ENCODE results near the gene GCGR. TPM values are rescaled to one million over a fixed set of nuclear protein-coding genes. Genes with fewer than 3 reads are reported as not detected.

The GCGR gene
- total RNA-seq, 4 donors from 2014 or later: 0.16 to 0.71 (median 0.47) TPM

- TF ChIP-seq, protein P1, sequence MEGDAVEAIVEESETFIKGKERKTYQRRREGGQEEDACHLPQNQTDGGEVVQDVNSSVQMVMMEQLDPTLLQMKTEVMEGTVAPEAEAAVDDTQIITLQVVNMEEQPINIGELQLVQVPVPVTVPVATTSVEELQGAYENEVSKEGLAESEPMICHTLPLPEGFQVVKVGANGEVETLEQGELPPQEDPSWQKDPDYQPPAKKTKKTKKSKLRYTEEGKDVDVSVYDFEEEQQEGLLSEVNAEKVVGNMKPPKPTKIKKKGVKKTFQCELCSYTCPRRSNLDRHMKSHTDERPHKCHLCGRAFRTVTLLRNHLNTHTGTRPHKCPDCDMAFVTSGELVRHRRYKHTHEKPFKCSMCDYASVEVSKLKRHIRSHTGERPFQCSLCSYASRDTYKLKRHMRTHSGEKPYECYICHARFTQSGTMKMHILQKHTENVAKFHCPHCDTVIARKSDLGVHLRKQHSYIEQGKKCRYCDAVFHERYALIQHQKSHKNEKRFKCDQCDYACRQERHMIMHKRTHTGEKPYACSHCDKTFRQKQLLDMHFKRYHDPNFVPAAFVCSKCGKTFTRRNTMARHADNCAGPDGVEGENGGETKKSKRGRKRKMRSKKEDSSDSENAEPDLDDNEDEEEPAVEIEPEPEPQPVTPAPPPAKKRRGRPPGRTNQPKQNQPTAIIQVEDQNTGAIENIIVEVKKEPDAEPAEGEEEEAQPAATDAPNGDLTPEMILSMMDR (IDR thresholded peaks at IDR 0.05): no peak
- no peak for TF ChIP-seq POLR2A (IDR thresholded peaks at IDR 0.05)
- H3K4me3 ChIP-seq (ENCODE audit: low read depth, poor library complexity, severe bottlenecking): no peak overlapping the region
- 82 to 84% methylated on average over 11 of the region's 11 CpGs for WGBS, 2 donors
- no peak for DNase-seq (ENCODE audit: low spot score in 2 of 2)
- intact Hi-C loops (cut with DNase I; ENCODE audit: low total_unique reads): no loop called here
These were observed 38.4 kb downstream of the GCGR start for GRCh38 chr17:81842378-81842724.

DNA sequence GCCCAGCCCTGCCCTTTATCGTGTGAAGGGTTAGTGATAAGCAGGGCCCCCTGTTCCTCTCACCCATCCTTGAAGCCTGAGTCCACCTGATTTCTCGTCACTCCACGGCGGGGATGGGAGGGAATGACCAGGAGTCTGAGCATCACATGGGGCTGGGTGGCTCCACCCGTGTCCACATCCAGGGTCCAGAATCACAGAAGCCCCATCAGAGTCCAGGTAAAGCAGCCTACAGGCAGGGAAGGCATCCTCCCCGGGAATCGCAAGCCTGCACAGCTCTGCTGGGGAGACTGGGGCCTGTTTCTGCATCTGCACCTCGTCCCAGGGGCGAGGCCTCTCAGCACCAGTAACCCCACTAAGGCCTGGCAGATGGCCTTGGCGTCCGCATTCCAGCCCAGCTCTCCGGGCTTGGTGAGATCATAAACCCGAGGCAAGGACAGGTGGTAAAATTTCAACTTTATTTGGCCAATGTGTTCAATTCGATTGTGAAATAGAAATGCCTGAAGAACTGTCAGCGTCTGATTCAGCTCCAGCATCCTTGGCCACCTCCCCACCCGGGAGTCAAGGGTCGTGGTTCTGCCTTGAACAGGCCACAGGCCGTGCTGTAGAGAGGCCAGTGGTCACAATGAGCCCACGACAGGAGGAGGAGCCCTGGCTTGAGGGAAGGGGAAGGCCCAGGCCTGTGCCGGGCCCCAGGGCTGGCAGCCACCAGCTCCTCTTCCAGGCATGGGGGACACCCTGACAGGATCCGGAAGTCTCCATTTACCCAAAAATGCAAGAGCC, 39.0 kb downstream of the GCGR start:
- WGBS, 2 donors: 54 to 68% methylated on average over 21 of the region's 21 CpGs
- no peak overlapping the region for H3K4me3 ChIP-seq (ENCODE audit: low read depth, poor library complexity, severe bottlenecking)
- no peak for DNase-seq (ENCODE audit: low spot score in 2 of 2)
- intact Hi-C loops (cut with DNase I; ENCODE audit: low total_unique reads): no loop called here
- TF ChIP-seq, protein P1 (IDR thresholded peaks at IDR 0.05): no peak
- no peak for TF ChIP-seq POLR2A (IDR thresholded peaks at IDR 0.05)

DNA sequence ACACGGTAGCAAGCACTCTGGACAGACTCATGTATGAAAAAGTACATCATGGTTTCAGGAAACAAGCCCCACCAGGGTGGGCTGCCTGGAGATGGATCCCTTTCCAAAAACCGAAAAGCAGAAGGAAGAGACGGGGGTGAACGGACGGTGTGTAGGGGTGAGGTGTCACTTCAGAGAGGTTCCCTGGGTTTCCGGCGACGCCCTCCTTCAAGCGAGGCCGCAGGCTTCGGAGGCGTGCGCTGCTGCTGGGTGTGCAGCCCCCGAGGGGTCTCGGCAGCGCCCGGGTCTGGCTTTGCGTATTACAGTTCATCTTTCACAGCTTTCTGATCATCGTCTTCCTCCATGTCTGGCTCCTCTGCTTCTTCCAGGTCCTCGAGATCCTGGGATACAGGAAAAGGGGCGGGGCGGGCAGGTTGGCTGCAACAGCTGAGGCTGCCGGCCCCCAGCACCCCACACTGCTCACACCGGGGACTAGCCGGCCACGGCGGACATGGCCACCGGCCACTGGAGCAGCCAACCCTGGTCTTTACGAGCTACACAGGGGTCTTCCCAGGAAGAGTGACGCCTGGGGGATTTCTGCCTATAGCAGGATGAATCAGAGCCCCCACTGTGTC, 39.9 kb downstream of the GCGR start:
- WGBS, 2 donors: 88 to 90% methylated on average over 30 of the region's 30 CpGs
- intact Hi-C loops (cut with DNase I; ENCODE audit: low total_unique reads): no loop called here
- no peak overlapping the region for H3K4me3 ChIP-seq (ENCODE audit: low read depth, poor library complexity, severe bottlenecking)
- no peak for DNase-seq (ENCODE audit: low spot score in 2 of 2)
- no peak for TF ChIP-seq POLR2A (IDR thresholded peaks at IDR 0.05)
- TF ChIP-seq, protein P1 (IDR thresholded peaks at IDR 0.05): no peak

- intact Hi-C loops (cut with DNase I; ENCODE audit: low total_unique reads): no loop called here
- no peak for DNase-seq (ENCODE audit: low spot score in 2 of 2)
- TF ChIP-seq POLR2A (IDR thresholded peaks at IDR 0.05): no peak
- TF ChIP-seq, protein P1 (IDR thresholded peaks at IDR 0.05): no peak
- no peak overlapping the region for H3K4me3 ChIP-seq (ENCODE audit: low read depth, poor library complexity, severe bottlenecking)
- 92% methylated on average over 13 to 14 of the region's 14 CpGs for WGBS, 2 donors
These were observed 40.4 kb downstream of the GCGR start for GRCh38 chr17:81844327-81844851.

- no peak overlapping the region for H3K4me3 ChIP-seq (ENCODE audit: low read depth, poor library complexity, severe bottlenecking)
- DNase-seq (ENCODE audit: low spot score in 2 of 2): no peak
- WGBS, 2 donors: 76 to 79% methylated on average over 12 to 13 of the region's 13 CpGs
- intact Hi-C loops (cut with DNase I; ENCODE audit: low total_unique reads): no loop called here
- TF ChIP-seq POLR2A (IDR thresholded peaks at IDR 0.05): no peak
- TF ChIP-seq, protein P1 (IDR thresholded peaks at IDR 0.05): no peak
These were observed 40.9 kb downstream of the GCGR start for GRCh38 chr17:81844887-81845286.

All from lower leg skin (tissue), 4 donors.